SH-SY5Y (cell line): Measurements from ENCODE around the gene TACC2.

ENCODE experiments used
- GATA2 ChIP-seq: IDR thresholded peaks from 2 replicates; pipeline ENCODE4 v1.6.1; 2011; ENCODE audit warnings: mild to moderate bottlenecking, low read depth, low read length
- GATA3 ChIP-seq: IDR thresholded peaks from 2 replicates; pipeline ENCODE4 v1.6.1; 2011; ENCODE audit warnings: low read depth, mild to moderate bottlenecking, low read length, moderate library complexity

Gene TACC2

GRCh38 chr10:122293961-122294380 lies 305.0 kb downstream of the TACC2 start:
- TF ChIP-seq GATA3 (no peak), GATA2 (no peak)

- TF ChIP-seq GATA2 (no peak), GATA3 (no peak)
Measured at GRCh38 chr10:122294511-122295450, 305.8 kb downstream of the TACC2 start.

DNA sequence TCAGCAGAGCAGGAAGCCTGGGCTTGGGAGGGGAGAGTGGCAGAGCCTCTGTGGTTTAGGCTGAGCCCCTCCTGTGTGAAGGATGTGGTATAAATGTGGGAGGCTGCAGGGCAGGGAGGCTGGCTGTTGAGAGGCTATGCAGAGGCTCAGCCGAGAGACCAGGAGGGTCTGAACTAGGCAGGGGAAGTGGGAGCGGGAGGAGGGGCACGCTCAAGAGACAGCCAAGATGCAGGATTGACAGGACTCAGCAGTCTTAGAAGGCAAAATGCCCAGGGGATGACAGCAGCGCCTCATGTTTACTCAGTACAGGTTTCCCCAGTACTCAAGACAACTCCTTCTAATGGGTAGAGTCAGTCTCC lies 306.5 kb downstream of the TACC2 start:
- no peak for TF ChIP-seq GATA3
- TF ChIP-seq GATA2 = no peak

DNA sequence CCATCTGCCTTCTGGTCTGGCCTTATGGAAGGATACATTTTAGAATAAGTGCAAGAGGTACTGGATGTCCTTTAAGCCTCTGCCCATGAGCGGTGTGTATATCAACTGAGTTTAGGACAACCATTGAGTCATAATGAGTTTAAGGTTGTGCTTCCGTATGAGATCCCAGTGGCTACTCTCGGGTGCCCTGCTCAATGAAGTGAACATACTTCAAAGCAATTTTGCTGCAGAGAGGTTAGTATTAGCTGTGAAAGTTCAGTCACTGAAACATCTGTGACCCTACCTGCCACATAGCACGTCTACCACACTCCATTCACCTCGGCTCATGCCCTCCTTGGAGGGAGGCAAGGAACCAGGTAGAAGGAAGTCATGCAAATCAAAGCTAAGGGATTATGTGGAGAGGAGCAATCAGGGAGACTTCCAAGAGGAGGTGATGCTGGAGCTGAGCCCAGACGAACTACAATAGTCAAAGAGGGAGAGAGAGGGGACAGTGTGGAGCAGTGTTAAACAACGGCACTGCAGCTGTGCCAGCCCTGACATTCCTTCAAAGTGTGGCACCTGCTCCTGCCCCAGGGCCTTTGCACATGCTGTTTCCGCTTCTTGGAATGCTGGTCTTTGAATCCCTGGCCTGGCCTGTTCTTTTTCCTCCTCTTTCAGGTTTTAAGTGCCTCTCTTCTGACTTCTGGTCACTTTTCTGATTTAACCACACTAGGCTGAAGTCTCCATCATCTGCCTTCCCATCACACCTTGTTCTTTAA lies 307.6 kb downstream of the TACC2 start:
- TF ChIP-seq GATA3 = no peak
- TF ChIP-seq GATA2 = no peak

DNA sequence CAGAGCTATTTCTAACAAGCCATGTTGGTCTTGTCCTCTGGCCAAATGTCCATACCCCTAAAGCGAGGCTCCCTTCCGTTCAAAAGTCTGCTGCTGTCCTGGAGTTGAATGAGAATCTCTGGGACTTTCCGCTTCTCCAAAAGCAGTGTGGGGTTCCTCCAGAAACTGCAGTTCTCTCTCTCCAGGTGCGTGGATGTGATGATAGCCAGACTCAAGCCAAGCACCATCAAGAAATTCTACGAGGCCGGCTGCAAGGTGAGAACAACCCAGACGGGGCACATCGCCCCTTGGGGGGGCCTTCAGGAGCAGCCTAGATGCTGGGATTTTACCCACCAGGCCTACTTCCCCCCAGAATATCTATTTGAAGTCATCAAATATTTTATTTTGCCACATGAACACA lies 308.6 kb downstream of the TACC2 start:
- TF ChIP-seq GATA2 (no peak), GATA3 (no peak)

- no peak for TF ChIP-seq GATA2
- no peak for TF ChIP-seq GATA3
Measured at GRCh38 chr10:122298206-122298597, 309.2 kb downstream of the TACC2 start.

DNA sequence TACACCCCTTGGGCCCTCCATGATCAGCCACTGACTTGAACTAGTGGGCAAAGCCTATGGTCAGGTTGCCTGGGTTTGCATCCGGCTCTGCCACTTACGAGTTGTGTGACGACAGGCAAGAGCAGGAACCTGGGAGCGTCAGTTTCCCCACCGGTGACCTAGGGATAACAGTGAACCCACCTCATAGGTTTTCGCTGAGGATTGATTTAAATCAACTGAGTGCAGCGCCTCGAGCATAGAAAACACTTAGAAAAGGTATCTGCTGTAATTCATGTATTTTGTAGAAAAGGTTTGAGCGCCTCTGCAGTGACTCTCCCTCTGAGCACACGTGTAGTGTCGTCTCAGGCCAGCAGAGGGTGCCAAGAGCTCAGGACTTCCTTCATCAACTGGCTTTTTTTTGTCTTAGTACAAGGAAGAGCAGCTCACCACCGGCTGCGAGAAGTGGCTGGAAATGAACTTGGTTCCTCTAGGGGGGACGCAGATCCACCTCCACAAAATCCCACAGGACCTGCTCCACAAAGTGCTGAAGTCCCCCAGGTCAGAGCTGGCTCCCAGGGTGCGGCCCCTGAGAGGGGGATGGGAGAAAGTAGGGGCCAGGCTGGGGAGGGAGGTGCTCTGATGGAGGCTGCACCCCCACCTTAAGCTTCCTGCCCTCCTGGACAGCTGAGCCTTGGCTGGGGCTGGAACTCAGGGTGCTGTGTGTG lies 309.8 kb downstream of the TACC2 start:
- TF ChIP-seq GATA3 (no peak), GATA2 (no peak)

DNA sequence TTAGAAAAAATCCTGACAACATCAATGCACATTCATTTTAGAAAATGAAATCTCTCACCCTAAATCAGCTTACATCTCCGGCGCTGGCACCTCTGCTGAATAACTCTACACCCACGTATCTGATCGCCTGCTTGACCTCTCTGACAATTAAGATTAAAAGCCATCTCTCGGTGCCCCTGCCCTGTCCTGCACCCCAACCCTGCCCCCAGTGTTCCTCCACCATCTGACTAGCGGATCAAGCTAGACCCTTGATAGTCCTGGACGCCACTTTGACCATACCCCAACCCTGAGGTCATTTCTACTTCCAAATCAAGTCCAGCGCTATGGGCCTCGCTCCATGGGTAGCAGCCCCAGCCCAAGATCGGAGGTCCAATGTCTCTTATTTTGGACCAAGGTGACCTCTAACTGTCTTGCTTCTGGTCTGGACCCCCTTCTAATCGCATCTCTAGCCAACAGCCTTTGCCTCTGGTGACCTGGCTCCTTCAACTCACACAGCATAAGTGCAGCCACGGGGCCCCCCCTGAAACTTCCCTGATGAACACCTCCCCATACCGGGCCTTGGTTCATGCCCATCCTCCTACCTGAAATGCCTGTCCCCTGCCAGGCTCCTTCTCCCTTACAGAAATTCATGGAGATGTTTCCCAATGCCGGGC lies 310.6 kb downstream of the TACC2 start:
- no peak for TF ChIP-seq GATA2
- no peak for TF ChIP-seq GATA3

- TF ChIP-seq GATA3 = no peak
- TF ChIP-seq GATA2 = no peak
Measured at GRCh38 chr10:122301055-122301810, 312.3 kb downstream of the TACC2 start.

DNA sequence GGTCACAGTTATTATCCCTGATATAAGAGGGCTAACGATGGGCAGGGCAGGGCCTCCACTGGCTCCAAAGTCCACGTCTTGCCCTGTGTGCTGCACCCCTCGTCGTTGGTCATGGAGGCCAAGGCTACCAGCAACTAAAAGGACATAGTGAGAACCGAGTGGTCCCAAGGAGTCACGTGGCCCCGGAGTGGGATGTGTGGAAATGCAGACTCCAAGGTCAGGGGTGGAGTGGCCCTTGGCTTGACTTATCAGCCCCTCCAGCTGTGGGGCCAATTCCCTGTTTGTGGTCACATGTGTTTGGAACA lies 312.8 kb downstream of the TACC2 start:
- TF ChIP-seq GATA2 (no peak), GATA3 (no peak)

- TF ChIP-seq GATA2 (no peak), GATA3 (no peak)
Measured at GRCh38 chr10:122302315-122302714, 313.4 kb downstream of the TACC2 start.

DNA sequence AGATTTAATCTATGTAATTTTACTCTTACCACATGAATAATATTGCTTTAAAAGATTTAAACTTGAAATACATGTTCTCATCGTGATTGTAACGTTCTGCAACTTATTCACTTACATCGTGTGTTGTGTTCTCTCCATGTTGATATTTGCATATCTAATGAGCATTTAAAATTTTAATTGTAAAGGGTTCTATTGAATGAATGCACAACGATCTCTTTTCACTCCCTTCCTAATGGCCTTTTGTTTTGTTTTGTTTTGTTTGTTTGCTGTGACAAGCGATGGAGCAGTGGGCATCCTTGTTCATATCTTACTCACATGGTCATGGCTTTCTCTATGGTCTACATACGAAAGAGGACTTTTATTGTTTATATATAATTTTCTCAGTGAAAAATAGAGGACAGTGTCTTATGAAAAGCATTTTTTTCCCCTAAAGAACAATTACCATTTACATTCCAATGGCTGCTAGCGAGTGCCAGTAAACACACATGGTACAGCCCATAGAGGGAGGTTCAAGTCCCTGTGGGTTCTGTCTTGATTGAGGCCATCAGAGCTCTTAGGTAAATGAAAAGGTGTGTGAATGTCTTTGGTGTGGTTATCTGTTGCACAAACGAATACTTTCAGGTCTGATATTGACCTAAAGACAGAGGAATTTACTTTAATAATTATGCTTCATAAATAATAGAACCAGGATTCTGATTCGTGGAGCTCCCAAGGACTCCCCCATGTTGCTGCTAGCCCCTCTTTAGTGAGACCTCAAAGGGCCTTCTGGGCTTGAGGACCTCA lies 314.5 kb downstream of the TACC2 start:
- TF ChIP-seq GATA2 (no peak), GATA3 (no peak)
